SK-N-SH (cell line): ENCODE measurements around the gene AFAP1.

Experiments
- CTCF ChIP-seq: fragments of 200-600 bp; sonication (generic); IDR thresholded peaks from 2 replicates; pipeline ENCODE4 v1.6.1; 2017; ENCODE audit warnings: antibody characterized with exemption, mild to moderate bottlenecking, moderate library complexity
- EP300 ChIP-seq, 2 experiments: IDR thresholded peaks; 2 replicates each; pipeline versions ENCODE4 v1.4.0 to v1.6.1; 2012; ENCODE audit warnings: borderline replicate concordance in 1 of 2, low read depth in 1 of 2, low read length in 1 of 2
- MAX ChIP-seq: IDR thresholded peaks from 2 replicates; pipeline ENCODE4 v1.4.0; 2012; ENCODE audit warnings: low read depth
- MEF2A ChIP-seq: IDR thresholded peaks from 2 replicates; pipeline ENCODE4 v1.4.0; 2012; ENCODE audit warnings: low read depth, borderline replicate concordance
- POLR2AphosphoS5 ChIP-seq: IDR thresholded peaks from 2 replicates; pipeline ENCODE4 v1.6.1; 2012; ENCODE audit warnings: low read depth, low read length
- SIN3A ChIP-seq: IDR thresholded peaks from 2 replicates; pipeline ENCODE4 v1.6.1; 2012; ENCODE audit warnings: low read depth, mild to moderate bottlenecking, low read length, moderate library complexity, borderline replicate concordance
- TCF12 ChIP-seq: IDR thresholded peaks from 2 replicates; pipeline ENCODE4 v1.4.0; 2012
- TEAD4 ChIP-seq: IDR thresholded peaks from 2 replicates; pipeline ENCODE4 v1.4.0; 2012; ENCODE audit warnings: mild to moderate bottlenecking, borderline replicate concordance; ENCODE audit not compliant: insufficient read depth

- TF ChIP-seq CTCF = no peak
- TF ChIP-seq SIN3A = no peak
- no peak for TF ChIP-seq POLR2AphosphoS5
- TF ChIP-seq MEF2A = no peak
- TF ChIP-seq TCF12 = no peak
- TF ChIP-seq TEAD4 = no peak
- TF ChIP-seq MAX = no peak
- TF ChIP-seq EP300 (IDR thresholded peaks at IDR 0.05; ENCODE audit: borderline replicate concordance in 1 of 2, low read depth in 1 of 2, low read length in 1 of 2) = no peak
These were observed 24.8 kb upstream of the AFAP1 start for GRCh38 chr4:7964459-7964858.
